Measurements from ENCODE around the gene TMEM88. TPM values are rescaled to one million over a fixed set of nuclear protein-coding genes. Genes with fewer than 3 reads are reported as not detected.

TMEM88 gene
- total and polyA plus RNA-seq, 2 of the 13 experiments (the other 11 are each of a cell fraction or from before 2014, with no cell fraction given): 0.31 to 0.66 TPM

- no peak for TF ChIP-seq ZSCAN30 (CRISPR knock-in tag; IDR thresholded peaks at IDR 0.05)
- TF ChIP-seq ELF3 (CRISPR knock-in tag; IDR thresholded peaks at IDR 0.05): peak; percentile 43
- TF ChIP-seq YEATS2 (CRISPR knock-in tag; IDR thresholded peaks at IDR 0.05; ENCODE audit: borderline replicate concordance): peak; percentile 65; the same call in 1 of the 2 replicates
- peak; percentile 27; the same call in 1 of the 2 replicates for TF ChIP-seq UBTF (CRISPR knock-in tag; IDR thresholded peaks at IDR 0.05)
- no peak for TF ChIP-seq ZBTB37 (CRISPR knock-in tag; IDR thresholded peaks at IDR 0.05)
- no peak for TF ChIP-seq PRPF4 (IDR thresholded peaks at IDR 0.05; ENCODE audit: low read depth, low read length, poor library complexity, severe bottlenecking)
- TF ChIP-seq ZBTB8A (CRISPR knock-in tag; IDR thresholded peaks at IDR 0.05; ENCODE audit: borderline replicate concordance, low read depth): no peak
- TF ChIP-seq ZSCAN29 (CRISPR knock-in tag; conservative IDR thresholded peaks at IDR 0.05): no peak
- TF ChIP-seq FOXP4 (CRISPR knock-in tag; IDR thresholded peaks at IDR 0.05): peak; percentile 26; the same call in 1 of the 2 replicates
- no peak for TF ChIP-seq NR2F1 (CRISPR knock-in tag; IDR thresholded peaks at IDR 0.05)
- no peak for TF ChIP-seq IRF1 (CRISPR knock-in tag; IDR thresholded peaks at IDR 0.05; ENCODE audit: low read depth)
- TF ChIP-seq MED13 (CRISPR knock-in tag; IDR thresholded peaks at IDR 0.05): no peak
- TF ChIP-seq NFE2 (CRISPR knock-in tag; IDR thresholded peaks at IDR 0.05): no peak
- no peak; the same call in 1 of the 2 replicates for TF ChIP-seq ZNF776 (CRISPR knock-in tag; IDR thresholded peaks at IDR 0.05)
- TF ChIP-seq KLF11 (CRISPR knock-in tag; IDR thresholded peaks at IDR 0.05): no peak
- no peak for TF ChIP-seq POLR2G (IDR thresholded peaks at IDR 0.05; ENCODE audit: low read depth, low read length)
These were observed 3.2 kb upstream of the TMEM88 start (continued) for GRCh38 chr17:7851438-7852261.

Data from HepG2 (cell line).